ENCODE measurements around the gene TRIM4. TPM values are rescaled to one million over a fixed set of nuclear protein-coding genes. Genes with fewer than 3 reads are reported as not detected.

Gene TRIM4
- total RNA-seq, 4 donors from 2014 or later = 53.8 to 68.1 (median 58.1) TPM

- Histone ChIP-seq H3K27me3 (no peaks in the 10 kb centered on the region), H3K4me1 (peaks cover 0 to 13% (median 5%) of the 10 kb centered on the region in 4 donors), H3K27ac (no peak overlapping the region), H3K9me3 (no peaks in the 10 kb centered on the region), H3K36me3 (peaks cover 0 to under 1% (median 0%) of the 10 kb centered on the region in 3 donors), H3K4me3 (no peak overlapping the region)
- TF ChIP-seq EP300 (IDR thresholded peaks at IDR 0.05) (no peak), CTCF (IDR thresholded peaks at IDR 0.05) (no peak), POLR2A (IDR thresholded peaks at IDR 0.05) (no peak)
- 55 to 58% methylated on average over 2 of the region's 2 CpGs for WGBS, 2 donors
- DNase-seq (ENCODE audit: low spot score in 2 of 2) = no peak
Measured at GRCh38 chr7:99928188-99928587, 8.9 kb upstream of the TRIM4 start.

DNA sequence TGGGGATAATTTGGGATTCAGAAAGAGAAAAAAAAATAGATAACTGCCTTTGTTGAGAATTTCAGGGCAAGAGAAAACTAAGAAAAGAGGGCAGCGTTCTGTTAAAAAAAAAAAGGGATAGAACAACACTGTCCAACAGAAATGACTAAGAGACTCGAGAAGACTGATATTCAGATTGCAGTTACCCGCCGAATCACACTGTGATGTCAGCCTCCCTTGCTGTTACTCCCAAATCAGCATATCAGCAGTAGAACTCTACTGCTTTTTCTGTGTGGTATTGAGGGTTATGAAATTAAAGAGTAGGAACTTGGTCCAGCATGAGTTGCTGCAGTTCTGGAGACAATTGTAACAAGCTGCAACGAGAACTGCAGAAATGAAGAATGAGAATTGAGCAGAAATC lies 8.2 kb upstream of the TRIM4 start:
- peaks cover 0 to 13% (median 5%) of the 10 kb centered on the region in 4 donors for H3K4me1 ChIP-seq
- WGBS, 2 donors = 45 to 70% methylated on average over 5 of the region's 5 CpGs
- no peak overlapping the region for H3K27ac ChIP-seq
- H3K27me3 ChIP-seq = no peaks in the 10 kb centered on the region
- no peaks in the 10 kb centered on the region for H3K9me3 ChIP-seq
- DNase-seq (ENCODE audit: low spot score in 2 of 2) = no peak
- TF ChIP-seq EP300 (IDR thresholded peaks at IDR 0.05) = no peak
- TF ChIP-seq POLR2A (IDR thresholded peaks at IDR 0.05) = no peak
- TF ChIP-seq CTCF (IDR thresholded peaks at IDR 0.05) = no peak
- peaks cover 0 to 5% (median 0%) of the 10 kb centered on the region in 3 donors for H3K36me3 ChIP-seq
- no peak overlapping the region for H3K4me3 ChIP-seq

DNA sequence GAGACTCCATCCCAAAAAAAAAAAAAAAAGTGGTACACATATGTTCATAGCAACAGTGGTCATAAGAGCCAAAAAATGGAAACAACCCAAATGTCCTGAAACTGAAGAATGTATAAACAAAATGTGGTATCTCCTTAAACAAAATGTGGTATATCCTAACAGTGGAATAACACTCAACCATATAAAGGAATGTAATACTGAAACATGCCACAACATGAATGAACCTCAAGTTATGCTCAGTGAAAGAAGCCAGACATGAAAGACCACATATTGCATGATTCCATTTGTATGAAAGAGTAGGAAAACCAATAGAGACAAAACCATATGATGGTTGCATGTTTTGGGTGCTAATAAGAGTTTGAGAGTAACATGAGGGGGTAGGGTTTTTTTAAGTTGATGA lies 7.0 kb upstream of the TRIM4 start:
- H3K4me3 ChIP-seq = no peak overlapping the region
- no peaks in the 10 kb centered on the region for H3K9me3 ChIP-seq
- no peak overlapping the region for H3K27ac ChIP-seq
- TF ChIP-seq EP300 (IDR thresholded peaks at IDR 0.05) (no peak), POLR2A (IDR thresholded peaks at IDR 0.05) (no peak), CTCF (IDR thresholded peaks at IDR 0.05) (no peak)
- peaks cover 0 to 13% (median 5%) of the 10 kb centered on the region in 4 donors for H3K4me1 ChIP-seq
- H3K27me3 ChIP-seq = no peaks in the 10 kb centered on the region
- H3K36me3 ChIP-seq = peaks cover 0 to 5% (median 0%) of the 10 kb centered on the region in 3 donors
- DNase-seq (ENCODE audit: low spot score in 2 of 2) = no peak

DNA sequence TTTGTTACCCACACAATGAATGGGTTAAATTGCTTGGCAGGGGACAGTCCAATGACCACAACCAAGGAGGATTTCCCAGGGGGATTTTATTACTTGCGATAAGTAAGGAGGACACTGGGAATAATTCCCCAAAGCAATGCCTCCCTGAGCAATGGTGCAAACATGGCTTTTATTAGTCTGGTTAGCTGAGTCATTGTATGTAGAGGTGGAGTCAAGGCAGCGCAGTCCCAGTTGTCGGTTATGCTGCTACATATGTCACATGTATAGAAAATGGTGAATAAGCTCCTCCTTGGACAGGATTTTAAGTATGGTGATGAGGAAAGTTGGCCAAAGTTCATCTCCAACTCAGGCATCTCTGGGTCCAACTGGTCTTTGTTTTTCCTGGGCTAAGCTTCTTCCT lies 3.9 kb upstream of the TRIM4 start:
- H3K9me3 ChIP-seq = no peaks in the 10 kb centered on the region
- peaks cover 0 to 20% (median 10%) of the 10 kb centered on the region in 4 donors for H3K4me1 ChIP-seq
- no peaks in the 10 kb centered on the region for H3K27me3 ChIP-seq
- H3K4me3 ChIP-seq = no peak overlapping the region
- TF ChIP-seq CTCF (IDR thresholded peaks at IDR 0.05) = no peak
- TF ChIP-seq POLR2A (IDR thresholded peaks at IDR 0.05) = no peak
- TF ChIP-seq EP300 (IDR thresholded peaks at IDR 0.05) = no peak
- H3K36me3 ChIP-seq = peaks cover 0 to 5% (median 0%) of the 10 kb centered on the region in 3 donors
- H3K27ac ChIP-seq = no peak overlapping the region
- no peak for DNase-seq (ENCODE audit: low spot score in 2 of 2)
- WGBS, 2 donors = 85 to 91% methylated on average over 3 of the region's 3 CpGs

DNA sequence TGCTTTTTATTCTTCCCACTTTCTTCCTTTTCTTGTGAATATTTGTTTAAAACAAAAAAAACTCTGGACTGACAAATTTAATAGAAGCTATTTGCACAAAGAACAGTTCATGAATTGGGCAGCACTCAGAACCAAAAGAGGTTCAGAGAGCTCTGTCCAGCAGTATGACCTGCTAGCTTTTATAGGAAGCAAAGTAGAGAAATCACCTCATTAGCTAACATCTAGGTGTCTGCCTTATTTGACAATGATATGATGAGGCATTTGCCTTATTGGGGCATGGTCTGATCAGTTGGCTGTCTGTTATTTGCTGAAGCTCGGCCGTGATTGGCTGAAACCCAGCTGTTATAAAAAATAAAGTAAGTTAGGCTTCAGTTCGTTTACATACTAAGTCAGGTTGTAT lies 819 bp upstream of the TRIM4 start:
- peak overlapping the region; percentile 70 to 85 (median 82) for H3K4me3 ChIP-seq
- no peak for DNase-seq (ENCODE audit: low spot score in 2 of 2)
- 79% methylated on average over 3 of the region's 3 CpGs for WGBS, 2 donors

More for the DNA sequence above, 819 bp upstream of the TRIM4 start:
- H3K27ac ChIP-seq = peak overlapping the region in 2 of 4 donors; percentile 94 to 96
- H3K27me3 ChIP-seq = no peaks in the 10 kb centered on the region
- peaks cover 0 to 51% (median 29%) of the 10 kb centered on the region in 4 donors for H3K4me1 ChIP-seq
- H3K36me3 ChIP-seq = peaks cover 0 to 20% (median 0%) of the 10 kb centered on the region in 3 donors
- H3K9me3 ChIP-seq = no peaks in the 10 kb centered on the region
- TF ChIP-seq EP300 (IDR thresholded peaks at IDR 0.05) (no peak), POLR2A (IDR thresholded peaks at IDR 0.05) (no peak), CTCF (IDR thresholded peaks at IDR 0.05) (no peak)
